ENCODE data around the gene TBX2.

The TBX2 gene

GRCh38 chr17:61409301-61410112, 9.9 kb downstream of the TBX2 start:
- POLR2A ChIA-PET (ENCODE audit: low non-redundant PET), result no interaction called here

DNA sequence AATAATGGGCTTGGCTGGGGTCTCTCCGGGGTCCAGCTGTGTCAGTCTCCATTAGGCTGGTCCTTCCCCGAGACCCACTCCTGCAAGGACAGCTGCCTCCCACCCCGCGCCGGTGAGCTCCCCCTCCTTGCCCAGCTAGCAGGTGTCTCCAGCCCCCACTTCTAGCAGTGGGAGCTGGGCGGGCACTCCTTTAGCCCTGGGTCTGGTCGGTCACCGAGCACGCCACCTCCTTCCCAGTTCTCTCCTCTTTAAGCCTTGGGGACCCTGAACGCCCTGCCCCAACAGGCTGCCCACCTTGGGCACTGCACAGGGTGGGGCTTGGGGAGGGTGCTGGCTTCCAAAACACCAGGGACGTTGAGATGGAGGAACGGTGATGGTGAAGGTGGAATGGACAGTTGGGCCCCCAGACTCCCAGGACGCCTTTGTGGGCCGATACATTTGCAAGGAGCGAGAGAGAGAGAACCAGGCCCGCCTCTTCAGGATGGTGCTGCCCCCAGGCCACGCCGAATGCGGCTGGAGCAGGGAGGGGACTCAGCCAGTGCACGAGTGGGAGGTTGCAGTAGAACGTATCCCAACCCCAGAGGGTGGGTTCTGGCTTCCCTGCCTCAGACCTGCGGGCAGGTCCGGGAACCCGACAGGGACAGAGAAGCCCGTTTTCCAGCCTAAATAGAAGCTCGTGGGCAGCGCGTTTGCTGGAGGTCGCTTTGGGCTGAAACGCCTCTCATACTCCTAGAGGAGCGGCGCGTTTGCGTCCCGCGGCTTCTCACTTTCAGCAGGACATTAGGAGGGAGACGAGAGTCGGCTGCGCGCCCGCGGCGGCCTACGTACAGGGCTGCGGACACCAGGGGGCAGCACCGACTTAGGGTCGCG, 10.7 kb downstream of the TBX2 start:
- POLR2A ChIA-PET (ENCODE audit: low non-redundant PET), result no interaction called here
- 0 out of 2 replicates have a peak overlapping the region, but pooled peaks have one; percentile 14 for H3K27ac ChIP-seq
- CTCF ChIA-PET, result interaction anchor here (0.6 to 1.8 kb wide), 6 partner anchors 10 to 693 kb away, joined by 3 to 8 read pairs (median 4); partner anchors contain the start of gene TBX2
- TF ChIP-seq, protein P1, sequence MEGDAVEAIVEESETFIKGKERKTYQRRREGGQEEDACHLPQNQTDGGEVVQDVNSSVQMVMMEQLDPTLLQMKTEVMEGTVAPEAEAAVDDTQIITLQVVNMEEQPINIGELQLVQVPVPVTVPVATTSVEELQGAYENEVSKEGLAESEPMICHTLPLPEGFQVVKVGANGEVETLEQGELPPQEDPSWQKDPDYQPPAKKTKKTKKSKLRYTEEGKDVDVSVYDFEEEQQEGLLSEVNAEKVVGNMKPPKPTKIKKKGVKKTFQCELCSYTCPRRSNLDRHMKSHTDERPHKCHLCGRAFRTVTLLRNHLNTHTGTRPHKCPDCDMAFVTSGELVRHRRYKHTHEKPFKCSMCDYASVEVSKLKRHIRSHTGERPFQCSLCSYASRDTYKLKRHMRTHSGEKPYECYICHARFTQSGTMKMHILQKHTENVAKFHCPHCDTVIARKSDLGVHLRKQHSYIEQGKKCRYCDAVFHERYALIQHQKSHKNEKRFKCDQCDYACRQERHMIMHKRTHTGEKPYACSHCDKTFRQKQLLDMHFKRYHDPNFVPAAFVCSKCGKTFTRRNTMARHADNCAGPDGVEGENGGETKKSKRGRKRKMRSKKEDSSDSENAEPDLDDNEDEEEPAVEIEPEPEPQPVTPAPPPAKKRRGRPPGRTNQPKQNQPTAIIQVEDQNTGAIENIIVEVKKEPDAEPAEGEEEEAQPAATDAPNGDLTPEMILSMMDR (conservative IDR thresholded peaks at IDR 0.05; ENCODE audit: low read depth), result no peak
- DNase-seq (ENCODE audit: low spot score), result no peak

More at GRCh38 chr17:61409301-61410112, 9.9 kb downstream of the TBX2 start:
- TF ChIP-seq, protein P1 (conservative IDR thresholded peaks at IDR 0.05; ENCODE audit: low read depth), result peak; percentile 88
- DNase-seq (ENCODE audit: low spot score), result peak; percentile 75
- CTCF ChIA-PET, result interaction anchor here (0.6 to 2.4 kb wide), 6 partner anchors 10 to 689 kb away, joined by 3 to 15 read pairs (median 4); partner anchors contain the start of gene TBX2
- 0 out of 2 replicates have a peak overlapping the region, but pooled peaks have one; percentile 14 for H3K27ac ChIP-seq

DNA sequence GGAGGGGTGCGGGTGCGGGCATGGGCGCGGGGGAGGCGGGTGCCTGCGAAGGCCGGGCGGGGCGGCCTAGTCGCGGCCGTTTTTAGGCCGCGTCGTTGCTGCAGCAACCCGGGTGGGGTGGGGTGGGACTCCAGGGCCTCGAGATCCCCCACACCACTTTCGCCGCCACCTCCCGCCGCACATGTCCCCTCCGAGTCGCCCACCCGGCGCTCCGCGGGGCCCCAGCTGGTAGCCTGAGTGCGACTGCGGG, 11.3 kb downstream of the TBX2 start:
- TF ChIP-seq, protein P1 (conservative IDR thresholded peaks at IDR 0.05; ENCODE audit: low read depth), result no peak
- no peak overlapping the region for H3K27ac ChIP-seq
- POLR2A ChIA-PET (ENCODE audit: low non-redundant PET), result no interaction called here
- no peak for DNase-seq (ENCODE audit: low spot score)
- CTCF ChIA-PET, result interaction anchor here (0.6 to 1.0 kb wide), 2 partner anchors 410 to 686 kb away, joined by 3 read pairs; no protein-coding TSS in a partner anchor

DNA sequence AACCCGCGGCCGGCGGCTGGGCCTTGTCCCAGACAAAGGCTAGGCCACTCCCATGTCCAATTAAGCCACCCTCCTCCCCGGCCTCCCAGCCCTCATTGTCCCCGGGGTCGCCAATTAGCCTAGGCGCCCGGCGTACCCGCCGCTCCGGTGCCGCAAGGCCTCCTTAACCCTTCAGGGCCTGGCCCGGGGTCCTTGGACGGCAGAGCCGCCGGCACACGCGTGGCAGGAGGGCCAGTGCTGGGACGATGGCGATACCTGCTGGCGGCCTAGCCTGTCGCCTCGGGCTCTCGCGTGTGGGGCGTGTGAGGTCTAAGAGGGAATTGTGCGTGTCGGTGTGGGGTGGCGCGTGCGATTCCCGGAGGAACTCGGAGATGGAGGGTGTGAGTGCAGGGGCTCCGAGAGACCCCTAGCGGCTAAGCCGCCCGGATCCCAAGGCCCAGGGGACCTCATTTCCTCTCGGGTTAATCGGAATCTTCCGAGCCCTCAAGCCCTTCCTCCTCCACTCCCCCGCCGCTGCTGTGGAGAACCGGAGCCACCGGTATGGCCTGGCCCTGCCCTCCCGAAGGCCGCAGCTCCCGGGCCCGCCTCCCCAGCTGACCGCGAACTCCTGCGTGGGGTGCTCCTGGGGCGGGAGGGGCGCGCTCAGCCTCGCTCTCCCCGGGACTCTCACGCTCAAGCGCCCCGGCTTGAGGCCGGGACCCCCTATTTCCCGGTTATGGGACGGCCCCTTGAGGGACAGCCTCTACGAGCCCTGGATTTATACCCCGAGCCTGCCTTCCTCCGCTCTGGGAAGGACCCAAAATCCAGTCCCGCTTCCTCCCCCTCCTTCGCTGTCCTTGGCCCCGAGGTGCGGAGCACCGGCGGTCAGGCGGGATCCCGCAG, 11.9 kb downstream of the TBX2 start:
- peak overlapping the region; percentile 70 for H3K27ac ChIP-seq
- POLR2A ChIA-PET (ENCODE audit: low non-redundant PET), result no interaction called here
- peak; percentile 45 for DNase-seq (ENCODE audit: low spot score)
- CTCF ChIA-PET, result interaction anchor here (0.5 to 2.3 kb wide), 24 partner anchors 12 to 696 kb away, joined by 3 to 19 read pairs (median 3); partner anchors contain the start of gene TBX2
- TF ChIP-seq, protein P1 (conservative IDR thresholded peaks at IDR 0.05; ENCODE audit: low read depth), result no peak

- H3K27ac ChIP-seq, result peak overlapping the region; percentile 70
- TF ChIP-seq, protein P1 (conservative IDR thresholded peaks at IDR 0.05; ENCODE audit: low read depth), result peak; percentile 98
- DNase-seq (ENCODE audit: low spot score), result peak; percentile 76
- POLR2A ChIA-PET (ENCODE audit: low non-redundant PET), result no interaction called here
- CTCF ChIA-PET, result interaction anchor here (0.5 to 2.3 kb wide), 30 partner anchors 12 to 697 kb away, joined by 3 to 19 read pairs (median 3); partner anchors contain the start of gene TBX2
Measured at GRCh38 chr17:61412143-61412859, 12.7 kb downstream of the TBX2 start.
